Kidney capillary endothelial cell (primary cell): ENCODE measurements around the gene SWAP70.
A peak's percentile ranks its signal among the peaks of the same experiment; 100 is the strongest.
"Not testable (repeated sequence)": the region's sequence is repeated elsewhere in the genome, so short reads cannot be mapped to it uniquely, and the experiment has no call there.

Experiments
- DNase-seq: peaks from one replicate; pipeline ENCODE4 v3.0.0-alpha.2; 2018; ENCODE audit warnings: low spot score

The SWAP70 gene

GRCh38 chr11:9663699-9664275, at the start of gene SWAP70:
Gene SWAP70, plus strand, starts transcription at chr11:9664077. Its CDS starts 103 bp downstream, at chr11:9664180.
- peak; percentile 77 for DNase-seq

- no peak for DNase-seq
Observed at GRCh38 chr11:9615031-9615451, 48.8 kb upstream of the SWAP70 start.

- no peak for DNase-seq
Observed at GRCh38 chr11:9616042-9616675, 47.7 kb upstream of the SWAP70 start.

- DNase-seq: no peak
Observed at GRCh38 chr11:9616858-9617257, 47.0 kb upstream of the SWAP70 start.

- DNase-seq: no peak
Observed at GRCh38 chr11:9617940-9618339, 45.9 kb upstream of the SWAP70 start.

GRCh38 chr11:9619004-9619403, 44.9 kb upstream of the SWAP70 start:
- DNase-seq: no peak

GRCh38 chr11:9619971-9620370, 43.9 kb upstream of the SWAP70 start:
- no peak for DNase-seq

GRCh38 chr11:9622353-9622752, 41.5 kb upstream of the SWAP70 start:
- not testable (repeated sequence) for DNase-seq

- not testable (repeated sequence) for DNase-seq
Observed at GRCh38 chr11:9623053-9623452, 40.8 kb upstream of the SWAP70 start.

GRCh38 chr11:9624448-9624847, 39.4 kb upstream of the SWAP70 start:
- DNase-seq: no peak

- no peak for DNase-seq
Observed at GRCh38 chr11:9625162-9625561, 38.7 kb upstream of the SWAP70 start.

- DNase-seq: no peak
Observed at GRCh38 chr11:9625728-9626127, 38.1 kb upstream of the SWAP70 start.

- peak; percentile 85 for DNase-seq
Observed at GRCh38 chr11:9626496-9627394, 37.1 kb upstream of the SWAP70 start.

- no peak for DNase-seq
Observed at GRCh38 chr11:9629064-9629463, 34.8 kb upstream of the SWAP70 start.

- DNase-seq: no peak
Observed at GRCh38 chr11:9633679-9634078, 30.2 kb upstream of the SWAP70 start.

GRCh38 chr11:9636691-9637090, 27.2 kb upstream of the SWAP70 start:
- DNase-seq: no peak

- DNase-seq: no peak
Observed at GRCh38 chr11:9639099-9639498, 24.8 kb upstream of the SWAP70 start.

- no peak for DNase-seq
Observed at GRCh38 chr11:9639985-9640384, 23.9 kb upstream of the SWAP70 start.

- no peak for DNase-seq
Observed at GRCh38 chr11:9642894-9643293, 21.0 kb upstream of the SWAP70 start.

GRCh38 chr11:9643751-9644150, 20.1 kb upstream of the SWAP70 start:
- DNase-seq: no peak

- no peak for DNase-seq
Observed at GRCh38 chr11:9645881-9646280, 18.0 kb upstream of the SWAP70 start.

GRCh38 chr11:9646324-9646723, 17.6 kb upstream of the SWAP70 start:
- no peak for DNase-seq

GRCh38 chr11:9651481-9651880, 12.4 kb upstream of the SWAP70 start:
- no peak for DNase-seq
